ENCODE results near the gene NYAP2. TPM values are rescaled to one million over a fixed set of nuclear protein-coding genes. Genes with fewer than 3 reads are reported as not detected.

Gene NYAP2
- total RNA-seq, 2 donors from 2014 or later, result not detected

- no peak overlapping the region for H3K4me3 ChIP-seq (ENCODE audit: low read length)
- Mint-ChIP-seq H3K4me1 (no peaks in the 10 kb centered on the region), H3K36me3 (ENCODE audit: low read depth) (no peaks in the 10 kb centered on the region), H3K27me3 (ENCODE audit: insufficient read depth) (no peaks in the 10 kb centered on the region), H3K4me3 (no peak overlapping the region), H3K27ac (no peak overlapping the region), H3K9me3 (peaks cover 5% of the 10 kb centered on the region)
- no peak overlapping the region for H3K9ac ChIP-seq (ENCODE audit: extremely low read depth, low read length, poor library complexity, severe bottlenecking)
- no peaks in the 10 kb centered on the region for H3K36me3 ChIP-seq (ENCODE audit: control insufficient read depth, insufficient read depth, low read length)
- DNase-seq, result no peak
- H3K27me3 ChIP-seq (ENCODE audit: control insufficient read depth, insufficient read depth, low read length, poor library complexity, severe bottlenecking), result no peaks in the 10 kb centered on the region
- TF ChIP-seq CTCF (conservative IDR thresholded peaks at IDR 0.05), result no peak
- no peaks in the 10 kb centered on the region for H3K4me1 ChIP-seq (ENCODE audit: control insufficient read depth, insufficient read depth, low read length)
- H3K27ac ChIP-seq (ENCODE audit: low read depth, low read length), result peak overlapping the region; percentile 41
- WGBS, 2 experiments (ENCODE audit: insufficient coverage in 1 of 2, insufficient read length in 1 of 2), result 63 to 87% methylated on average over 4 of the region's 4 CpGs
- H3K9me3 ChIP-seq (ENCODE audit: control insufficient read depth, low read length), result no peaks in the 10 kb centered on the region
Measured at GRCh38 chr2:225597911-225598310, 198.4 kb downstream of the NYAP2 start.

DNA sequence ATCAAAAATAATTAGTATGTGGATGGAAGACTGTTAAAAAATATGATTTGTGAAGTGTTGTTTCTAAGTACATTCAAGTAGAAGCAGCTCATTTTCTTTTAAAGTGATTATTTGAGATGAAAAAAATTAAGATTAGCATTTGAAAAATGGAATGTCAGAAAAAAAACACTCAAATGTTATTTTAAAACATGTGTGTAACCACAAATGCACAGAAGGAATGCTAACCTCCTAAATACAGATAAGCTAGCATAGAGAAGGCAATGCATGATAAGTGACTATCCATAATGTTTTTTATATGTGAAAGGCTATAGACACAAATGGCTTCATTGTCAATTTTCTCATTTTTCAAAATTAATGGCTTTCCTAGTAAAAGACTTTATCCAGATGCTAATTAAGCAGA, 198.9 kb downstream of the NYAP2 start:
- H3K36me3 ChIP-seq (ENCODE audit: control insufficient read depth, insufficient read depth, low read length), result no peaks in the 10 kb centered on the region
- no peak overlapping the region for H3K4me3 Mint-ChIP-seq
- H3K4me3 ChIP-seq (ENCODE audit: low read length), result no peak overlapping the region
- H3K9ac ChIP-seq (ENCODE audit: extremely low read depth, low read length, poor library complexity, severe bottlenecking), result no peak overlapping the region
- DNase-seq, result no peak
- H3K27ac Mint-ChIP-seq, result no peak overlapping the region
- H3K27me3 Mint-ChIP-seq (ENCODE audit: insufficient read depth), result no peaks in the 10 kb centered on the region
- no peaks in the 10 kb centered on the region for H3K36me3 Mint-ChIP-seq (ENCODE audit: low read depth)
- peaks cover 5% of the 10 kb centered on the region for H3K9me3 Mint-ChIP-seq
- no peaks in the 10 kb centered on the region for H3K4me1 Mint-ChIP-seq
- TF ChIP-seq CTCF (conservative IDR thresholded peaks at IDR 0.05), result no peak
- no peaks in the 10 kb centered on the region for H3K9me3 ChIP-seq (ENCODE audit: control insufficient read depth, low read length)
- no peaks in the 10 kb centered on the region for H3K4me1 ChIP-seq (ENCODE audit: control insufficient read depth, insufficient read depth, low read length)
- H3K27me3 ChIP-seq (ENCODE audit: control insufficient read depth, insufficient read depth, low read length, poor library complexity, severe bottlenecking), result no peaks in the 10 kb centered on the region
- peak overlapping the region; percentile 41 for H3K27ac ChIP-seq (ENCODE audit: low read depth, low read length)

DNA sequence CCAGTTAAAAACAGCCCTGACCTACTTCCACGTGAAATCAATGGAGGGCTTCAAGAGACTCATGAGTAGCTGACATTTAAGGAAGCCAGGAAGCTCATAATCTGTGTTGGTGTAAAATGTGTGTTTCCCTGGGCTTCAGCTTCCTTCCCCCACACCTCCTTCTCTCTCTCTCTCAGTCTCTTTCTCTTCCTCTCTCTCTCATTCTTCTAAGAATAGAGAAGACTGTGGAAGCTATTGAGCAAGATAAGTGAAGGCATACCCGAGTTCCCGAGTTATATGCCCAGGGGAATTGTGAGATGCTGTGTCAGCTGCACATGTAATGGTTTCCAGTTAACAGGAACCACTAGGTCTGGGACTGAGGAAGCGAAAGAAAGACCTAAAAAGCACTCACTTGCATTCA, 199.4 kb downstream of the NYAP2 start:
- no peak overlapping the region for H3K4me3 ChIP-seq (ENCODE audit: low read length)
- Mint-ChIP-seq H3K9me3 (peaks cover 5% of the 10 kb centered on the region), H3K36me3 (ENCODE audit: low read depth) (no peaks in the 10 kb centered on the region), H3K4me1 (no peaks in the 10 kb centered on the region), H3K27ac (no peak overlapping the region), H3K27me3 (ENCODE audit: insufficient read depth) (no peaks in the 10 kb centered on the region), H3K4me3 (no peak overlapping the region)
- WGBS, 2 experiments (ENCODE audit: insufficient coverage in 1 of 2, insufficient read length in 1 of 2), result 87 to 93% methylated on average over 2 to 4 of the region's 4 CpGs
- no peak overlapping the region for H3K9ac ChIP-seq (ENCODE audit: extremely low read depth, low read length, poor library complexity, severe bottlenecking)
- H3K4me1 ChIP-seq (ENCODE audit: control insufficient read depth, insufficient read depth, low read length), result no peaks in the 10 kb centered on the region
- no peaks in the 10 kb centered on the region for H3K36me3 ChIP-seq (ENCODE audit: control insufficient read depth, insufficient read depth, low read length)
- no peak for TF ChIP-seq CTCF (conservative IDR thresholded peaks at IDR 0.05)
- no peak overlapping the region for H3K27ac ChIP-seq (ENCODE audit: low read depth, low read length)
- no peaks in the 10 kb centered on the region for H3K27me3 ChIP-seq (ENCODE audit: control insufficient read depth, insufficient read depth, low read length, poor library complexity, severe bottlenecking)
- H3K9me3 ChIP-seq (ENCODE audit: control insufficient read depth, low read length), result no peaks in the 10 kb centered on the region
- DNase-seq, result no peak

Measured in endodermal cell (in vitro differentiated cells).